Activated effector memory CD4-positive, alpha-beta T cell treated with anti-CD3 and anti-CD28 coated beads, Interleukin-2, amount 50 U/mL, for 16 hours (primary cell): ENCODE measurements around the gene NKIRAS2.

ENCODE experiments used
- DNase-seq: peaks from one replicate; pipeline ENCODE4 v3.0.0-alpha.2; 2020

The NKIRAS2 gene

DNA sequence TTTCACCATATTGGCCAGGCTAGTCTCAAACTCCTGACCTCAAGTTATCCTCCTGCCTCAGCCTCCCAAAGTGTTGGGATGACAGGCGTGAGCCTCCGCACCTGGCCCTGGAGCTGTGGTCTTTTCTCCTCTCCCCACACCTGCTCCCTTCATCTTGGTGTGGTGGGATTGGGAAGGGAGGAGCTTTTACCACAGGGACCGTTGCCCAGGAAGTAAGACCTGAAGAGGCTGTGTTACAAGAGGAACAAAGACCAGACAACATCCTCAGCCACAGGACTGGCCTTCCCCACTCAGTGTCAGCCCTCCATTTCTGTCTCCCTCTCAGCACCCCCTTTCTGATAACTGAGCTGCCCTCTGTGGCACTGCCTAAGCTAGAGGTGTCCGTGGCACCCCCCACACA is 39.9 kb downstream of the NKIRAS2 start:
- DNase-seq = no peak

DNA sequence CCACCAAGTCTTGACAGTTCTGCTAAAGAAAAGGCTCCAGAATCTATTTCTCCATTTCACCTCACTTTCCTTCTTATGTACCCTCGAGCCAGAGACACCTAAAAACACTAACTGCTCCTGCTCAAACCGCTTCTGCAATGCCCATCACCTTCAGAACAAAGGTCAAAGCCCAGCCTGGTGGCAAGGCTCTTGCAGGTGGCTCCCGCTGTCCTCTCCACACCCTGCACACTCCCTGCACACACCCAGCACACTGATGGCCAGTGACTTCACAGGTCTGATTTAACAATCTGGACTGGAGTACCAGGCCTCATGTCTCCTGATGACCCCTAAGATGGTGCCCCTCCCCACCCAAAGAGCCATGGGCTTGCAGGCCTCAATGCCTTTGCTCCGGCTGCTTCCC is 40.3 kb downstream of the NKIRAS2 start:
- no peak for DNase-seq

DNA sequence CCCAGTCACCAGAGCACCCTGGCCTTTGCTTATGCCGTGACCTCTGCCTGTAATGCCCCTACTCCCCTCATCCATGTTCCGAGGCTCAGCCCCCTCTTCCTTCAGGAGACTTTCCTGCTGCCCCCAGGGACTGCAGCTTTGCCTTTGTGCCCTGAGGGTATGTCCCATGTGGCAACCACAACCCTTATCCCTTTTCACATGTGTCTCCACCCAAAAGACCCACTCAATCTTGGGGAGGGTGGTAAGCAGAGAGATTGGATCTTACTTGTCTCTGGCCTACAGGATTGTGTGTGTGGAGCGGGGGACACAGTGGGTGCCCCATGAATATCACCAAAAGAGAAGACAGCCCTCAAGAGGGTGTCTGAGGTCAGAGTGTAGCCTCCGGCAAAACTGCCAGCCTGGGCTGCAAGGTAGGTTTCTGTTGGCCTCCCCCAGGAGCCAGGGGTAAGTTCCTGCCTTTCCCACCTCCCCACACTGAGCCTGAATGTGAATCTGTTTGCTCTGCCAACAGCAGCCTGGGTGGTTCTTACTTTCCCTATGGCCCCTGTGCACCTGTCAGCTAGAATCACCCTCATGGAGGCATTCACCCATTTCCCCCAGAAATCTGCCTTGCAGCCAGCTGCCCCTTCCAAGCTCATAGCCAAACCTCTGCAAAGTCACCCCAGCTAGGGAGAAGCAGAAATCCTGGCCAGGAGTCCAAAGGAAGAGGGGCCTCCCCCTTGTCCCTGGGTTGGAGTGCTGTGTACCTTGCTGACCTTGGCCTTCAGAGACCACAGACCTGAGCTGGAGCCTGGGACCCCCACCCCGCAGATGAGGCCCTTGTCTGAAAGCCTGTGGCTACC is 42.0 kb downstream of the NKIRAS2 start:
- no peak for DNase-seq

DNA sequence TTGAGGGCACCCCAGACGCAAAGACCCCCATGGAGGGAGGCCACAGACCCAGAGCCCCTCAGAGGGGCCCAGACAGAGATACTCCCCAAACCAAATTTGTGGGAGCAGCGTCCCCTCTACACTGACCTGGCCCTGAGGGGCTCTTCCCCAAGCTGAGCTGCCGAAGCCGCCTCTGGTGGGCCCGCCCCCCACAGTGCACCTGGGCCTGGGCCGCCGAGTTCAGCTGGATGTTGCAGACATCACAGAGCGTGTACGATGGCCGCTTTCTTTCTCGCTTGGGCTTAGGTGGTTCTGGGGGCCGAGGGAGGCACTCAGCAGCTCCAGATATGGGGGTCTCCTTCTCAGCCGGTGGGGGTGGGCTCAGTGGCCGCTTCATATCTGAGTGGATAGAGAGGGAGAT is 42.8 kb downstream of the NKIRAS2 start:
- DNase-seq = no peak

- DNase-seq = no peak
Observed at GRCh38 chr17:42065201-42065600, 45.3 kb downstream of the NKIRAS2 start.

- DNase-seq = peak; percentile 91
Observed at GRCh38 chr17:42067371-42068091, 47.6 kb downstream of the NKIRAS2 start.

DNA sequence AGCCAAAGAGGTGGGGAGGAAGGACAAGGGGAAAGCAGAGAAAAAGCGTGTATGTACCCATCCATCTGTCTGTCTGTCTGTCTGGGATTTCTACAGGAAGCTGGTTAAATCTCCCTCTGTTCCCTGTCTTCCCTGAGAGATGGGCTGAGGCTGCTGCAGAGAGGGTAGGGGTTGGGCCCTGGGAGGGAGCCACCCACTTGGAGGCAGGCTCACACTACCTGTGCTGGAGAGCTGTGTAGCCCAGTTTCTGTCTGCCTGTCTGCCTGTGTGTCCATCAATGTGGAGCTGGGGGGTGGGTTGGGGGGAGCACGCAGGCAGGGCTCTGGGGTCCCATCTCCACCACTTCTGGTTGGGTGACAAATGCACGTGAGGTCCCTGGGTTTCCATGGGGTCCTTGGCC is 49.1 kb downstream of the NKIRAS2 start:
- DNase-seq = no peak

DNA sequence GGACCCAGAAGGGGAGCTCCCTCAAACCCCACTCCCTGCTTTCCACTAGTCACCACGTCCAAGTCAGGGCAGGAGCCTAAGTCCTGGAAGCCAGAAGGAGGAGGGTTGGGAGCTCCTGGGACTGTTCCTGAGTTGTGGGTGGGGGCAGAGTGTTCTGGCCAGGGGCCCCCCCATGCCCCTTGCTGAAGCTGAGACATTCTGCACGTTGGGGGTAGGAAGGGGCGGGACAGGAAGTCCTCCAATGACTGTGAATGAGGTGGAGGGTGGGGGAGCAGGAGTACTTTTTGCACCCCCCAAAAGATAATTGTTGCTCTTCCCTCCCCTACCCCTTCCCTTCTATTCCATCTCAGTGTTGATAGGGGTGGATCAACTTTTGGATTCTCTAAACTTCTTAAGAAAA is 51.9 kb downstream of the NKIRAS2 start:
- no peak for DNase-seq

DNA sequence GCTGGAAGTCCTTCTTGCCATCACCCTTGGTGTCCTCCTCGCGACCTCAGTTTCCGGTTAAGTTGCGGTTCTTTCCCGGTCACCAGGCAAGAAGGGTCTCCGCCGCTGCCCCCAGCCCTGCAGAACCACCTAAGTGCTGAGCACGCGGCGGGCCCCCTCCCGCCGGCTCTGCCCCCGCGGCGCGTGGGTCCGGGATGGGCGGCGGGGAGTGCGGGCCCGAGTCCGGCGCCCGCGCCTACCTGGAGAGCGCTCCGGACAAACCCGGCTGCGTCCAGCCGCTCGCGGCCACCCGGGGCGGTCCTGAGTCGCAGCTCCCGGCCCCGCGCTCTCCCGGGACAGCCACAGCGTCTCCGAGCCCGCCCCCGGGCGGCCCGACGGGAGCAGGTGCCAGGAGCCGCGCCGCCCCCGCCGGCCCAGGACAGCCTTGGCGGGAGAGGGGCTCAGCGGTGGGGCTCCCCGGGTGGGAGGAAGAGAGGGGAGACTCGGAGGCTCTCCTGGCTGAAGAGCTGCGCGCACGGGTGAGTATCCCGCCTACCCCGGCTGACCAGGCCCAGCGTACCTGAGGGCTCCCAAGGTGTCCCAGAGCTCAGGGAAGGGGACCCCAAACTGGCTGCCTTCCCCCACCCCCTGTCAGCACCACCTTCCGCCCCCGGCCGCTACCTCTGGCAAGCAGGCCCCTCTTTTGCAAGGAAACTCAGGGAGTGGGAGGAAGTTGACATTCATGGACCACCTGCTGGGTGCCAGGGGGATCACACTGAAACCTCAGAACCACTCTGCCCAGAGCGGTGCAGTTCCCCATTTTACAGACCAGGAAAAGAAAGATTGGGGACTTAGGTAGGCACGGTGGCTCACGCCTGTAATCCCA is 52.7 kb downstream of the NKIRAS2 start:
- no peak for DNase-seq
